MM.1S (cell line): ENCODE measurements around the gene LNX2.

Experiments
- EZH2 ChIP-seq: fragments of 300-600 bp; sonication (generic); optimal IDR thresholded peaks from 2 replicates; pipeline ENCODE3; 2017; ENCODE audit warnings: low read depth, mild to moderate bottlenecking, antibody characterized with exemption, low read length, mixed read lengths
- TF ChIP-seq, protein P1 (sequence below): fragments of 300-600 bp; sonication (generic); IDR thresholded peaks from 2 replicates; pipeline ENCODE4 v1.5.1; 2016; ENCODE audit warnings: antibody characterized with exemption, low read length, mixed read lengths

DNA sequence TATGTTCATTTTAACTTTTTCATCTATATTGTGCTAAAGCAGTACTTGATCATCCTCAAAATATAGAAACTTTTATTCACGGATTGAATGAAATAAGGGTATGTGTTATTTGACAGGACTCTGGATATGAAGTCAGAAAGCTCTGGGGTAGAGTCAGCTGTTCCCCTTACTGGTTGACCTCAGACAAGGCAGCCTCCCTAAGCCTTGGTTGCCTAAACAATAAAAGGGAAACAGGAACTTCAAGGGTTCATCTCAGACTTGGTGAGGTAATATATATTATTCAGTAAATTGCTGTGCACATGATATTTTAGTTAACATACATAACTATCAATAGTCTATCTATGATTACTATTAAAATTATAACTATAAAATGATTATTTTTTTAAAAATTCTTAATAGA lies 14.9 kb upstream of the LNX2 start:
- TF ChIP-seq, protein P1, sequence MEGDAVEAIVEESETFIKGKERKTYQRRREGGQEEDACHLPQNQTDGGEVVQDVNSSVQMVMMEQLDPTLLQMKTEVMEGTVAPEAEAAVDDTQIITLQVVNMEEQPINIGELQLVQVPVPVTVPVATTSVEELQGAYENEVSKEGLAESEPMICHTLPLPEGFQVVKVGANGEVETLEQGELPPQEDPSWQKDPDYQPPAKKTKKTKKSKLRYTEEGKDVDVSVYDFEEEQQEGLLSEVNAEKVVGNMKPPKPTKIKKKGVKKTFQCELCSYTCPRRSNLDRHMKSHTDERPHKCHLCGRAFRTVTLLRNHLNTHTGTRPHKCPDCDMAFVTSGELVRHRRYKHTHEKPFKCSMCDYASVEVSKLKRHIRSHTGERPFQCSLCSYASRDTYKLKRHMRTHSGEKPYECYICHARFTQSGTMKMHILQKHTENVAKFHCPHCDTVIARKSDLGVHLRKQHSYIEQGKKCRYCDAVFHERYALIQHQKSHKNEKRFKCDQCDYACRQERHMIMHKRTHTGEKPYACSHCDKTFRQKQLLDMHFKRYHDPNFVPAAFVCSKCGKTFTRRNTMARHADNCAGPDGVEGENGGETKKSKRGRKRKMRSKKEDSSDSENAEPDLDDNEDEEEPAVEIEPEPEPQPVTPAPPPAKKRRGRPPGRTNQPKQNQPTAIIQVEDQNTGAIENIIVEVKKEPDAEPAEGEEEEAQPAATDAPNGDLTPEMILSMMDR, result no peak
- no peak for TF ChIP-seq EZH2
